GM12873 (cell line): Measurements from ENCODE around the gene POLD3.

Source experiments
- CTCF ChIP-seq: IDR thresholded peaks from 2 replicates; pipeline ENCODE4 v1.5.1; 2012; ENCODE audit warnings: low read depth, mild to moderate bottlenecking, moderate library complexity, low read length, control low read depth; ENCODE audit not compliant: insufficient read depth; ENCODE audit errors: missing control alignments

POLD3 gene, protein sequence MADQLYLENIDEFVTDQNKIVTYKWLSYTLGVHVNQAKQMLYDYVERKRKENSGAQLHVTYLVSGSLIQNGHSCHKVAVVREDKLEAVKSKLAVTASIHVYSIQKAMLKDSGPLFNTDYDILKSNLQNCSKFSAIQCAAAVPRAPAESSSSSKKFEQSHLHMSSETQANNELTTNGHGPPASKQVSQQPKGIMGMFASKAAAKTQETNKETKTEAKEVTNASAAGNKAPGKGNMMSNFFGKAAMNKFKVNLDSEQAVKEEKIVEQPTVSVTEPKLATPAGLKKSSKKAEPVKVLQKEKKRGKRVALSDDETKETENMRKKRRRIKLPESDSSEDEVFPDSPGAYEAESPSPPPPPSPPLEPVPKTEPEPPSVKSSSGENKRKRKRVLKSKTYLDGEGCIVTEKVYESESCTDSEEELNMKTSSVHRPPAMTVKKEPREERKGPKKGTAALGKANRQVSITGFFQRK

GRCh38 chr11:74592441-74593362, at the start of gene POLD3:
Gene POLD3, plus strand, starts transcription at chr11:74592582. Its CDS starts 77 bp downstream, at chr11:74592659.
- TF ChIP-seq CTCF, result no peak

GRCh38 chr11:74543991-74544390, 48.4 kb upstream of the POLD3 start:
- TF ChIP-seq CTCF, result no peak

DNA sequence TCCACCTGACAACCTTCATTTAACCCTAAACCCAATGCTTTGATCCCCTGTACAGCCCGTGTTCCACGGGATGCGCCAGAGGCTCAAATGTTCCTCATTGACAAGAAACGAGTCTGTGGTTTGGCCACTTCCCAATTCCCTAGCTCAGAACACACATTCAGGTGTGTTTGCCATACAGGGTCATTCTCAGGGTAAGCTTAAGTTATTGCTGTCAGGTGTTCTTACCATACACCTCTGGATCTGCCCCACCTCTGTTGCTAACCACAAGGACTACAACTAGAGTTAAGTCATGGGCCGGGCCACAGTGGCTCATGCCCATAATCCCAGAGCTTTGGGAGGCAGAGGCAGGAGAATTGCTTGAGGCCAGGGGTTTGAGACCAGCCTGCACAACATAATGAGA, 45.6 kb upstream of the POLD3 start:
- TF ChIP-seq CTCF, result no peak

GRCh38 chr11:74550991-74551753, 41.2 kb upstream of the POLD3 start:
- TF ChIP-seq CTCF, result no peak

DNA sequence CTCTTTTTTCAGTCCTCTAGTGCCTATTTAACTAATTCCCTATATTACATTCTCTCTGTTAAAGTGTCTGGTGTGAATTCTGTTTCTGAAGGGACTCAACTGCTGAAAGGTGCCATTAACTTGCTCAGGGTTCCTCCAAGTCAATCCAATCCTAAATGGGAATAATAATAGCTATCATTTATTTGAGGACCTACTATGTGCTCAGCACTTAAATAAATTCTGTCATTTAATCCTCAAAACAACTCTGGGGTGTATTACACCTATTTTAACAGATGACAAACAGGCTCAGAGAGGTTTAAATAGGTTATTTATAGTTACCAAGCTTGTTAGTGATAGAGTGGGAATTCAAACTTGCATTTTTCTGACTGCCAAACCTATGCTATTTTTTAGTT, 40.6 kb upstream of the POLD3 start:
- no peak for TF ChIP-seq CTCF

- TF ChIP-seq CTCF, result no peak
Measured at GRCh38 chr11:74557526-74557925, 34.9 kb upstream of the POLD3 start.
